HCT116 (cell line): ENCODE results near the gene CDKAL1. TPM values are rescaled to one million over a fixed set of nuclear protein-coding genes. Genes with fewer than 3 reads are reported as not detected.

ENCODE experiments used
- ATAC-seq: fragments of 200-7000 bp; cut with Tn5 transposase; 2 replicates; pipeline ENCODE4 v1.9.1; 2020; ENCODE audit warnings: mild to moderate bottlenecking, moderate library complexity
- BruUV-seq: library from RNA; stranded (reverse); fragments of 400-500 nt; replicated peaks from 2 replicates; lab custom pipeline; 2021; lab: Mats Ljungman, UMichigan
- CTCF ChIA-PET: fragments of 300-600 bp; sonication (Branson Sonifier 250); formaldehyde crosslinking; loops from one replicate; lab custom pipeline; 2021; ENCODE audit warnings: antibody characterized with exemption; lab: Charles Lee
- POLR2A ChIA-PET: fragments of 300-600, 350-600 bp; sonication (Branson Sonifier 250); formaldehyde crosslinking; loops from one replicate; lab custom pipeline; 2021; ENCODE audit warnings: antibody characterized with exemption; lab: Charles Lee
- RAD21 ChIA-PET, 2 experiments: fragments of 300-600 bp; sonication (Branson Sonifier 250); formaldehyde crosslinking; loops; one replicate each; lab custom pipeline; 2023; ENCODE audit warnings: low total read pairs in 2 of 2; ENCODE audit not compliant: uncharacterized antibody in 2 of 2, unreplicated experiment in 2 of 2, low non-redundant PET in 1 of 2; lab: Charles Lee
- DNase-seq: peaks from one replicate; pipeline ENCODE4 v3.0.0-alpha.2; 2010; ENCODE audit warnings: low read depth, low spot score
- H2AFZ ChIP-seq: fragments of 200-600 bp; shearing (Covaris generic), sonication (generic); 2 replicates; pipeline ENCODE4 v1.6.1; 2017; ENCODE audit warnings: low read depth, mixed run types, mixed read lengths, antibody characterized with exemption, low read length; ENCODE audit not compliant: poor library complexity, severe bottlenecking
- H3K27ac ChIP-seq: 2 replicates; pipeline ENCODE4 v1.5.1; 2012; ENCODE audit warnings: low read depth, low read length
- H3K27me3 ChIP-seq: fragments of 200-600 bp; sonication (generic); 2 replicates; pipeline ENCODE4 v1.6.1; 2016; ENCODE audit warnings: mixed run types, low read length, mixed read lengths; ENCODE audit not compliant: insufficient read depth
- H3K36me3 ChIP-seq, 2 experiments: fragments of 200-500 bp in 1 of 2; fragments of 200-600 bp in 1 of 2; sonication (Bioruptor generic) in 1 of 2; sonication (generic) in 1 of 2; 2 replicates each; pipeline versions ENCODE4 v1.5.1 to v1.6.1; 2014 to 2016; ENCODE audit warnings: low read length in 2 of 2, inconsistent platforms in 1 of 2, mixed read lengths in 1 of 2, mixed run types in 1 of 2; ENCODE audit not compliant: insufficient read depth in 2 of 2, control insufficient read depth in 1 of 2
- H3K4me1 ChIP-seq, 2 experiments: fragments of 200-600 bp in 1 of 2; sonication (generic) in 1 of 2; 2 replicates each; pipeline versions ENCODE4 v1.5.1 to v1.6.1; 2012 to 2017; ENCODE audit warnings: low read length in 2 of 2, inconsistent platforms in 1 of 2, mild to moderate bottlenecking in 1 of 2, mixed read lengths in 1 of 2, mixed run types in 1 of 2, moderate library complexity in 1 of 2; ENCODE audit not compliant: insufficient read depth in 2 of 2, control insufficient read depth in 1 of 2
- H3K4me2 ChIP-seq: fragments of 200-600 bp; sonication (generic); 2 replicates; pipeline ENCODE4 v1.6.1; 2017; ENCODE audit warnings: mixed run types, low read length, mixed read lengths
- H3K4me3 ChIP-seq, 2 experiments: fragments of 200-600 bp in 1 of 2; sonication (generic) in 1 of 2; replicated peaks in 1 of 2; 2 replicates each; pipeline ENCODE4 v1.5.1; 2011 to 2016; ENCODE audit warnings: low read length in 2 of 2, control low read depth in 1 of 2, low read depth in 1 of 2, mild to moderate bottlenecking in 1 of 2, mixed read lengths in 1 of 2, mixed run types in 1 of 2
- H3K79me2 ChIP-seq: fragments of 200-600 bp; sonication (generic); 2 replicates; pipeline ENCODE4 v1.6.1; 2017; ENCODE audit warnings: mild to moderate bottlenecking, mixed run types, low read length, moderate library complexity, mixed read lengths; ENCODE audit not compliant: insufficient read depth
- H3K9ac ChIP-seq: fragments of 200-600 bp; sonication (generic); 2 replicates; pipeline ENCODE4 v1.6.1; 2016; ENCODE audit warnings: low read length, mixed read lengths
- H3K9me2 ChIP-seq: fragments of 200-600 bp; sonication (generic), shearing (Covaris generic); 2 replicates; pipeline ENCODE4 v1.6.1; 2017; ENCODE audit warnings: mixed run types, mild to moderate bottlenecking, moderate library complexity; ENCODE audit not compliant: insufficient read depth
- H3K9me3 ChIP-seq, 2 experiments: fragments of 200-500 bp in 1 of 2; fragments of 200-600 bp in 1 of 2; sonication (Bioruptor generic) in 1 of 2; sonication (generic) in 1 of 2; 2 replicates each; pipeline ENCODE4 v1.6.1; 2014 to 2017; ENCODE audit warnings: low read length in 2 of 2, mixed read lengths in 2 of 2, inconsistent platforms in 1 of 2, low read depth in 1 of 2, mild to moderate bottlenecking in 1 of 2, mixed run types in 1 of 2, moderate library complexity in 1 of 2; ENCODE audit not compliant: control insufficient read depth in 1 of 2, insufficient read depth in 1 of 2
- H4K20me1 ChIP-seq: fragments of 200-600 bp; sonication (generic), shearing (Covaris generic); 2 replicates; pipeline ENCODE4 v1.6.1; 2017; ENCODE audit warnings: mixed run types, mild to moderate bottlenecking, moderate library complexity; ENCODE audit not compliant: insufficient read depth
- CBX3 ChIP-seq: IDR thresholded peaks from 2 replicates; pipeline ENCODE4 v1.6.1; 2012; ENCODE audit warnings: low read depth
- CTCF ChIP-seq, 3 experiments: fragments of 200-600 bp in 1 of 3; sonication (generic) in 1 of 3; IDR thresholded peaks in 2 of 3; conservative IDR thresholded peaks in 1 of 3; 2 replicates each; pipeline ENCODE4 v1.5.1; 2012 to 2017; ENCODE audit warnings: low read depth in 2 of 3, low read length in 2 of 3, antibody characterized with exemption in 1 of 3, borderline replicate concordance in 1 of 3, control low read depth in 1 of 3, mild to moderate bottlenecking in 1 of 3, mixed read lengths in 1 of 3, mixed run types in 1 of 3, moderate library complexity in 1 of 3; ENCODE audit not compliant: insufficient read depth in 1 of 3
- ELF1 ChIP-seq: IDR thresholded peaks from 2 replicates; pipeline ENCODE4 v1.6.1; 2012; ENCODE audit warnings: low read depth, borderline replicate concordance
- FOSL1 ChIP-seq: IDR thresholded peaks from 2 replicates; pipeline ENCODE4 v1.6.1; 2012; ENCODE audit warnings: low read depth
- JUND ChIP-seq: IDR thresholded peaks from 2 replicates; pipeline ENCODE4 v1.6.1; 2012
- MAX ChIP-seq: IDR thresholded peaks from 2 replicates; pipeline ENCODE4 v1.6.1; 2012
- SP1 ChIP-seq: IDR thresholded peaks from 2 replicates; pipeline ENCODE4 v1.6.1; 2012; ENCODE audit warnings: low read depth
- TCF7L2 ChIP-seq: IDR thresholded peaks from 2 replicates; pipeline ENCODE4 v1.7.0; 2011; ENCODE audit warnings: borderline replicate concordance, inconsistent platforms; ENCODE audit not compliant: insufficient read depth, insufficient read length; ENCODE audit errors: extremely low read depth
- ZBTB33 ChIP-seq: IDR thresholded peaks from 2 replicates; pipeline ENCODE4 v1.6.1; 2011; ENCODE audit warnings: mild to moderate bottlenecking, low read length, moderate library complexity; ENCODE audit not compliant: insufficient replicate concordance; ENCODE audit errors: extremely low read depth
- ZNF274 ChIP-seq: fragments of 200-500 bp; sonication (Bioruptor generic); IDR thresholded peaks from 2 replicates; pipeline ENCODE4 v1.6.1; 2014; ENCODE audit warnings: mild to moderate bottlenecking, low read depth, low read length, inconsistent platforms
- intact Hi-C: fragments of 100-400 bp; cut with micrococcal nuclease; formaldehyde crosslinking; loops from 2 replicates; pipeline ENCODE4 v1.10.0; 2022
- total RNA-seq: library from RNA; stranded (reverse); gene quantifications from one replicate; pipeline ENCODE4 v1.2.1, GENCODE V29; 2021; ENCODE audit not compliant: unreplicated experiment

The CDKAL1 gene
- total RNA-seq, 1 experiment from 2014 or later, result 14.9 TPM

GRCh38 chr6:20709451-20709850 is 175.2 kb downstream of the CDKAL1 start:
- Histone ChIP-seq H3K27ac (no peak overlapping the region), H3K36me3 (no peaks in the 10 kb centered on the region), H3K27me3 (no peaks in the 10 kb centered on the region), H3K4me2 (no peak overlapping the region), H2AFZ (no peak overlapping the region), H3K4me1 (no peaks in the 10 kb centered on the region), H3K9ac (no peak overlapping the region), H3K4me3 (no peak overlapping the region), H3K9me3 (no peaks in the 10 kb centered on the region), H4K20me1 (no peaks in the 10 kb centered on the region), H3K79me2 (no peaks in the 10 kb centered on the region; the same call in 1 of the 2 replicates), H3K9me2 (no peaks in the 10 kb centered on the region)
- ChIA-PET CTCF (no interaction called here), RAD21 (no interaction called here), POLR2A (no interaction called here)
- no TSS peak for BruUV-seq
- ATAC-seq (no peak), DNase-seq (no peak)
- TF ChIP-seq ZBTB33 (no peak), ELF1 (no peak), JUND (no peak), MAX (no peak), CTCF (IDR thresholded peaks at IDR 0.05 in 2 of 3, conservative IDR thresholded peaks at IDR 0.05 in 1 of 3; ENCODE audit: borderline replicate concordance in 1 of 3, insufficient read depth in 1 of 3, low read depth in 2 of 3, low read length in 2 of 3) (no peak), CBX3 (no peak), SP1 (no peak), TCF7L2 (no peak), ZNF274 (no peak), FOSL1 (no peak)
- intact Hi-C loops, result no loop called here
